ENCODE measurements around the gene PAPLN. TPM values are rescaled to one million over a fixed set of nuclear protein-coding genes. Genes with fewer than 3 reads are reported as not detected.
"Not testable (repeated sequence)": the region's sequence is repeated elsewhere in the genome, so short reads cannot be mapped to it uniquely, and the experiment has no call there.

Gene PAPLN
- total RNA-seq, 1 donor from 2014 or later = 1.6 TPM

DNA sequence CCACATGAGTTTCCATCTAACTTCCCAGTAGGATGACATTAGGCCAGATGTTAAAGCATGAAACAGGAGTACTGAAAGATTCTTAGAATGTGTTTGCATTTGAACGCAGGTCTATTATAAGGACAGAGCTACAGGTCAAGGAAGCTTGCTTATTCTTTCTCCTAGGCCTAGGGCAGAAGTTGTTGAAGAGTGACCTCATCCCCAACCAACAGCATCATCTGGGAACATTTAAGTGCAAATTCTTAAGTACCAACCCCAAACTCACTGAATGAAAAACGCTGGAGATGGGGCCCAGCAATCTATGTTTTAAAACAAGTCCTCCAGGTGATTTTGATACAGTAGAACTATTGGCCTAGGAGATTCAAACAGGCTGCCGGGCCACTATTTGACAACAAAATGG is 52.4 kb downstream of the PAPLN start:
- no peak for DNase-seq

GRCh38 chr14:73290279-73290678 is 53.0 kb downstream of the PAPLN start:
- DNase-seq = no peak

DNA sequence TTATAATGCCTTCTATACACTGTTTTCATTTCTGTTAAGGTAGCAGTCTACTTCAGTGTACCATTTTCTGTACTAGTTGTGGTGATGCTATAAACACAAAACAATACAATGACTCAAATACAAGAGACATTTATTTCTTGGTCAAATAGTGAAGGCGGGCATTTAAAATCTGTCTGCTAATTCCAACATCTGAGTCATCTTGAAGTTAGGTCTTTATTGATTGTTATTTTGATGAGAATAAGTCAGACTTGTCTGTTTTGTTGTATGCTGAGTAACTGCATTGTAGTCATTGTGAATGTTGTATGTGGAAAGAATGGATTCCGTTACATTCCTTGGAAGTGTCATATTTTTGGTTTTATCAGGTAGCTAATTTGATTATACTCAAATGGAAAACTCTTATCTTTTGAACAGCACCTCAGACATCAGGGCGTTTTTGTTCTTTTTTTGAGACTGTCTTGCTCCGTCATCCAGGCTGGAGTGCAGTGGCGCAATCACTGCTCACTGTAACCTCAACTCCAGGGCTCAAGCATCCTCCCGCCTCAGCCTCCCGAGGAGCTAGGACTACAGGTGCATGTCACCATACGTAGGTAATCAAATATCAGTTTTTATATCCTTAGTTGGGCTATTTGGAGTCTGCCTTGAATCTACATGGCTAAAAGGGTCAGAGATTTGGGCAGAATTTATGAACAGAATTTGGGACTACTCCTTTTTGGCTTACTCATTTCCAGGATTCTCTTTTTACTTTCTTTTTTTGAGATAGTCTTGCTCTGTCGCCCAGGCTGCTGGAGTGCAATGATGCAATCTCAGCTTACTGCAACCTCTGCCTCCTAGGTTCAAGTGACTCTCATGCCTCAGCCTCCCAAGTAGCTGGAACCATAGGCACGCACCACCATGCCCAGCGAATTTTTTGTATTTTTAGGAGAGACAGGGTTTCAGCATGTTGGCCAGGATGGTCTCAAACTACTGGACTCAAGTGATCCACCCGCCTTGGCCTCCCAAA is 56.8 kb downstream of the PAPLN start:
- no peak for DNase-seq

DNA sequence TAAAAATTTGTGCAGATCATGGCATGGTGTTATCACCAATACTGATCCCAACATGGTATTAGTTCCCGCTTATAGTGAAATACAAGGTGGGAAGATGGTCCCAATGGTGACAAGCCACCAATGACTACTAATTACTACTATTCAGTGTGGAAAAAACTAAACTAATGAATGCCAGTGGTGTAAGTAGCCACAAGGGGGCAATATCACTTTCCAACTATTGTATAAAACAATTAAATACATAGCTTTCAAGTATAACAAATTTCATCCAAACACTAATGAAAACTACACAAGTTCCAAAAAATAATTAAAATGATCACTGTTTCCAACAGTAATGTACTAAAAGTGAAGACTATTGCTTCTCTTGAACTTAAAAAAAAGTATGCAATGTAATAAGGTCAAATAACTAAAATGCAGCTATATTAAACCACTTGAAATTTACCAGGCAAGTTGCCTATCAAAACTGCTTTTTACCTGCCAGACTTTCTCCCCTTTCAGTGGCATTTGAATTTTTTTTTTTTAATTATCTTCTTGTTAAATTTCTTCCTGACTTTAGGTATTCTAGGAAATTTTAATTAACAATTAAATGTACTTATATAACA is 58.0 kb downstream of the PAPLN start:
- no peak for DNase-seq

DNA sequence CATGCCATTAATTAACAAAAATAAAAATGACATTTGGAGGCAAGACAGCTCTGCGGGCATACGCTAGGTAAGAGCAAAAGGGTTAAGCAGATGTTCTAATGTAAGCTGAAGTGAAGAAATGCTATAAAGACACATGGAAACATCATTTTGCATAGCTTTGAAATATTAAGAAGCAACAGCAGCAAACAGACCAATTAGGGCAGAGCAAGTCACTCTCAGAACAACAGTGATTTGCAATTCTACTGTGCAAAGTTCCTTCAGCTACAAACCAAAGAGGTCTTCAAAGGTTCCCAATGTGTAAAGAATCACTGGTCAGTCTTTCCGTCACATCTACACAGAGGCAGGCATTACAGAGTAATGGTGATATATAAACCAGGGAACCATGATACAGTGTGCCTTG is 68.2 kb downstream of the PAPLN start:
- DNase-seq = no peak

- no peak for DNase-seq
Observed at GRCh38 chr14:73307261-73307660, 70.0 kb downstream of the PAPLN start.

- not testable (repeated sequence) for DNase-seq
Observed at GRCh38 chr14:73309207-73309606, 71.9 kb downstream of the PAPLN start.

- DNase-seq = no peak
Observed at GRCh38 chr14:73311708-73312030, 74.4 kb downstream of the PAPLN start.

DNA sequence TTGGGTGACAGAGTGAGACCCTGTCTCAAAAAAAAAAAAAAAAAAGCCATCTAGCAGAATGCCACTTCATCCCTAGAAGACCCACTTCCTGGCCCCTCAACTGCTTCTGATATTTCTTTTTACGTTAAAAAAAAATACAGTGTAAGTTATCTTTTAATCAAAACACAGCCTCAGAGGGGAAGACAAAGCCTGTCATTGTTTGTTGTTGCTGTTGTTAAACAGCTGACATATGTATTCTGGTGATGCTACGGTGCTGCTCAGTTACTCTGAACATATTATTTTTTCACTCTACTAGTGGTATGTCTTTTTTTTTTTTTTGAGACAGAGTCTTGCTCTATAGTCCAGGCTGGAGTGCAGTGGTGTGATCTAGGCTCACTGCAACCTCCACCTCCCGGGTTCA is 75.4 kb downstream of the PAPLN start:
- DNase-seq = no peak

DNA sequence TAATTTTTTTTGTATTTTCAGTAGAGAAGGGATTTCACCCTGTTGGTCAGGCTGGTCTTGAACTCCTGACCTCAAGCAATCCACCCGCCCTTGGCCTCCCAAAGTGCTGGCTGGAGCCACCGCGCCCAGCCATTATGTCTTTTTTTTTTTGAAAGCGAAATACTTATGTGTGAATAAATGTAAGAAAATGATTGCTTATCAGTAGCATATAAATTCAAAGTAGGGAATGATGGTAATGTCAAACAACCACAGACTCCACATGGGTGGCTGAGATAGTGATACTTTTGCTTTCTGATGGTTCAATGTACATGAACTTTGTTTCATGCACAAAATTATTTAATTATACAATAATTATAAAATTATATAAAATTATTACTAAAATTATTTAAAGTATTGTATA is 75.8 kb downstream of the PAPLN start:
- DNase-seq = no peak

DNA sequence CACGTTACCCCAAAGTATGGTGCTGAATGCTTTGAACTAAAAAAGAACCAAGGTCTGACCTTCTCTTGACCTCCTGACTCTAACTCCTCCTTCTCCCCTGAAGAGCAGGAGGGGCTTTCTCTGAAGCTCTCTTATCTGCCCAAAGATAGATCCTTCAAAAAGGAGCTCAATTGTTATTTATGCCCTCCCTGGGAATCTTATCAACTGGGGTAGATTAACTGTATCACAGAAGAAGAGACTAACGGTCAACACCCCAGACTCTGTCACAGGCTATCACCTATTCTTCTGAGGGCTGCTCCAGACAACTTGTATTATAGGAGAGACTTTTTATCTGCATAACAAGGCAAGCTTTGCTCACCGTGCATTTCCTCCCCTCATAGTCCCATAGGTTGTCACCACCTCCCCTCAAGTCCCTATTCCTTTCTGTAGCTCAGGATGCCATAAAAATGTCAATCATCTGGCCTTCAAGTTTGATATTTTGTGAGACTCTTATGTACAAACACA is 86.6 kb downstream of the PAPLN start:
- DNase-seq = no peak

Small RNAs within 50 kb of the gene (small RNA-seq; reads per million reads assigned to genes)
- gene AC004858.1 (not detected), gene RNU6-419P (not detected)

Other genes with a start within 250 kb of the PAPLN start
- gene ZFYVE1, start 210.4 kb upstream of the PAPLN start, total RNA-seq = 12.2 TPM
- gene RBM25, start 179.0 kb upstream of the PAPLN start, total RNA-seq = 62.1 TPM
- 76.4 TPM for gene PSEN1, start 101.0 kb upstream of the PAPLN start, total RNA-seq
- gene NUMB, start 221.0 kb downstream of the PAPLN start, total RNA-seq = 18.7 TPM

Measured in occipital lobe (tissue), 3 donors.